Neural crest cell (in vitro differentiated cells): ENCODE measurements around the gene ARL6IP1. TPM values are rescaled to one million over a fixed set of nuclear protein-coding genes. Genes with fewer than 3 reads are reported as not detected.

ENCODE experiments used
- DNase-seq: peaks from one replicate; pipeline ENCODE4 v3.0.0; 2021; ENCODE audit warnings: low read depth, mixed read lengths, low spot score
- H3K27ac Mint-ChIP-seq: one replicate; pipeline ENCODE4 v1.8.0; 2021; ENCODE audit warnings: mild to moderate bottlenecking, mixed read lengths; ENCODE audit not compliant: unreplicated experiment
- H3K27me3 Mint-ChIP-seq: 2 replicates; pipeline ENCODE4 v1.8.0; 2021; ENCODE audit warnings: low read depth, mild to moderate bottlenecking, mixed read lengths
- H3K36me3 Mint-ChIP-seq: 2 replicates; pipeline ENCODE4 v1.8.0; 2021; ENCODE audit warnings: low read depth, mild to moderate bottlenecking, mixed read lengths
- H3K4me1 Mint-ChIP-seq: 2 replicates; pipeline ENCODE4 v1.8.0; 2021; ENCODE audit warnings: mixed read lengths
- H3K4me3 Mint-ChIP-seq: one replicate; pipeline ENCODE4 v1.8.0; 2021; ENCODE audit warnings: mild to moderate bottlenecking, mixed read lengths
- H3K9me3 Mint-ChIP-seq: 2 replicates; pipeline ENCODE4 v1.8.0; 2021; ENCODE audit warnings: mixed read lengths
- CTCF ChIP-seq: fragments of 200-600 bp; sonication (generic); conservative IDR thresholded peaks from 2 replicates; pipeline ENCODE4 v1.5.0; 2021; ENCODE audit warnings: antibody characterized with exemption, mild to moderate bottlenecking
- total RNA-seq: library from RNA; stranded (reverse); gene quantifications from 2 replicates; pipeline ENCODE4 v1.2.1, GENCODE V29; 2021

The ARL6IP1 gene
- total RNA-seq, 1 donor from 2014 or later: 211 TPM

DNA sequence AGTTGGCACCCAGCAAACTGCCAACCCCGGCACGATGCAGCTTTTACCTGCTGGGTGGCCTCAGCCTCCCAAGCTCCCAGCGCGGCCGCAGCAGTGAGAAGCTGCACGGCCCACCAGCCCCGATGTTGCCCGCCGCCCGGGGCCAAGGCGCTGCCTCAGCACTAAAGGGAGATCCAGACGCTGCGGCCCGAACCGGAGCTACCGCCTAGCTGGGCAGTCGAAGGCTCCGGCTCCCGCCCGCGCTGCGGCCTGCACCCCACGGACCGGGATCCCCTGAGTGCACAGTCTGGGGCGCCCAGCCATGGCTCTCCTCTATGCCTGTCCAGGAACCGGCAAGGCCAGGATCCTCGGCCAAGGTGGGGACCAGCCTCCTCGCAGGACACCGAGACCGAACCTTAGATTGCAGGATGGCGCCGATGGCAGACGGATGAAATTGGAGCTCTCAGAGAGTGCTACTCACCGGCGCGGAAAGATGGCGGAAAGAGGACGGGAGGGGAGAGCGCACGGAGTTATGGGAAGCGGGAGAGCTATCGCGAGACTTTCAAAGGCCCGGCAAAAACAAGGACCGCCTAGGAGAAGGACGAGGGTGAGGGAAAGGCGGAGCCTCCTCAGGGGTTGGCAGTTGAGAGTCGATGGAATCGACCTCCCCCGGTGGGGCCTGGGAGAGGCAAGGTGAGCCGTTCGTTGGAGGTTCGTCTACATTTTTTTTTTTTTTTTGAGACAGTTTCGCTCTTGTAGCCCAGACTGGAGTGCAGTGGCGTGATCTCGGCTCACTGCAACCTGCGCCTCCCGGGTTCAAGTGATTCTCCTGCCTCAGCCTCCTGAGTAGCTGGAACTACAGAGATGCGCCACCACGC, 11.3 kb downstream of the ARL6IP1 start, which contains the start of gene RPS15A:
RPS15A (minus strand) TSS at position 485 of the 857 bp plus-strand sequence. CDS start 1,221 bp downstream, outside the sequence.
- Mint-ChIP-seq H3K4me1 (peaks cover 48% of the 10 kb centered on the region), H3K36me3 (peaks cover 51% of the 10 kb centered on the region), H3K4me3 (peak within 1 kb of the TSS; percentile 95), H3K9me3 (peaks cover 3% of the 10 kb centered on the region), H3K27ac (peak within 1 kb of the TSS; percentile 100), H3K27me3 (peaks cover 3% of the 10 kb centered on the region)
- peak; percentile 82 for DNase-seq
- TF ChIP-seq CTCF: no peak

- Mint-ChIP-seq H3K4me1 (peaks cover 54% of the 10 kb centered on the region), H3K27ac (peak overlapping the region; percentile 100), H3K4me3 (peak overlapping the region; percentile 95), H3K27me3 (peaks cover 3% of the 10 kb centered on the region), H3K9me3 (peaks cover 3% of the 10 kb centered on the region), H3K36me3 (peaks cover 57% of the 10 kb centered on the region)
- no peak for TF ChIP-seq CTCF
- DNase-seq: no peak
Measured at GRCh38 chr16:18789515-18789849, 11.9 kb downstream of the ARL6IP1 start.

- H3K4me1 Mint-ChIP-seq: peaks cover 54% of the 10 kb centered on the region
- H3K36me3 Mint-ChIP-seq: peaks cover 54% of the 10 kb centered on the region
- H3K27me3 Mint-ChIP-seq: peaks cover 3% of the 10 kb centered on the region
- H3K27ac Mint-ChIP-seq: peak overlapping the region; percentile 100
- TF ChIP-seq CTCF: no peak
- DNase-seq: no peak
- peaks cover 3% of the 10 kb centered on the region for H3K9me3 Mint-ChIP-seq
- H3K4me3 Mint-ChIP-seq: peak overlapping the region; percentile 95
Measured at GRCh38 chr16:18788828-18789514, 12.4 kb downstream of the ARL6IP1 start.

- Mint-ChIP-seq H3K27me3 (peaks cover under 1% of the 10 kb centered on the region), H3K4me3 (peak overlapping the region; percentile 65), H3K36me3 (peaks cover 50% of the 10 kb centered on the region), H3K27ac (no peak overlapping the region), H3K4me1 (peaks cover 53% of the 10 kb centered on the region), H3K9me3 (no peaks in the 10 kb centered on the region)
- DNase-seq: no peak
- no peak for TF ChIP-seq CTCF
Measured at GRCh38 chr16:18784917-18785623, 16.3 kb downstream of the ARL6IP1 start.
